ENCODE measurements around the gene WDR46.

Gene WDR46, protein sequence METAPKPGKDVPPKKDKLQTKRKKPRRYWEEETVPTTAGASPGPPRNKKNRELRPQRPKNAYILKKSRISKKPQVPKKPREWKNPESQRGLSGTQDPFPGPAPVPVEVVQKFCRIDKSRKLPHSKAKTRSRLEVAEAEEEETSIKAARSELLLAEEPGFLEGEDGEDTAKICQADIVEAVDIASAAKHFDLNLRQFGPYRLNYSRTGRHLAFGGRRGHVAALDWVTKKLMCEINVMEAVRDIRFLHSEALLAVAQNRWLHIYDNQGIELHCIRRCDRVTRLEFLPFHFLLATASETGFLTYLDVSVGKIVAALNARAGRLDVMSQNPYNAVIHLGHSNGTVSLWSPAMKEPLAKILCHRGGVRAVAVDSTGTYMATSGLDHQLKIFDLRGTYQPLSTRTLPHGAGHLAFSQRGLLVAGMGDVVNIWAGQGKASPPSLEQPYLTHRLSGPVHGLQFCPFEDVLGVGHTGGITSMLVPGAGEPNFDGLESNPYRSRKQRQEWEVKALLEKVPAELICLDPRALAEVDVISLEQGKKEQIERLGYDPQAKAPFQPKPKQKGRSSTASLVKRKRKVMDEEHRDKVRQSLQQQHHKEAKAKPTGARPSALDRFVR

DNA sequence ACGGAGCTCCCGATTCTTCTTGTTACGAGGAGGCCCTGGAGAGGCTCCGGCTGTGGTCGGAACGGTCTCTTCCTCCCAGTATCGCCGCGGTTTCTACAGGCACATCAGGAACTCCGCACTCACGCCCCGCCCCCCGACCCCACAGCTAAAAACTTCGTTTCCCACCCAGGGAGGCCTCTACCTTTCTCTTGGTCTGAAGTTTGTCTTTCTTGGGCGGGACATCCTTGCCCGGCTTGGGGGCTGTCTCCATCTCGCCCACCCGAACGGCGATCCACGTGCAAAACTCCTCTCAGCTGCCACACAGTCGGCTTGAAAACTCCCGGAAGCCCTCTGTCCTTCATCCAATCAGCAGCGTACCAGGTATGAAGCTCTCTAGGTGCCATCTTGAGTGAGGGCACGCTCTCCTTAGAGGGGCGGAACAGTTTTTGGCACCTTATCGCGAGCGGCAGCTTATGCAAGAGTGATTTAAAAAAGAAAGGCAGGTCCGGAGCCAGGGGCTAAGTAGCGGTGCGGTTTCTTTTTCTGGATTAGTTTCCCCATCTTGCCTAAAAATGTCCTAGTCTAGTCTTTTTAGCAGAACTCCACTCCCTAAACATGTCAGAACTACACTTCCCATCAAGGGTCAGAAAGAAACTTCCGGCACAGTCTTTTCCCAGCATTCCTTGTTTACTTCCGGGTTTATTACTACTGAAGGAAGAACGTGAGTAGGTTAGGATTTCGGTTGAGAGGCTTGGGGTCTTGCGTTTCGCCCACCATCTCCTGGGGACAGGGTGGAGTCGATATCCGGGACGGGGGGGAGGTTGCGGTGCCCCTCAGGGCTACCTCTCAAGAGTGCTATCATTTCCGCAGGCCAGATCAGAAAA lies at the start of gene WDR46, which contains the start of gene PFDN6:
WDR46 (minus strand) TSS at position 319 of the 863 bp plus-strand sequence; CDS start at position 250, 69 bp downstream.
PFDN6 (plus strand) TSS at position 681 of the 863 bp plus-strand sequence. CDS start 256 bp downstream, outside the sequence.
- DNase-seq, result peak; percentile 87

DNA sequence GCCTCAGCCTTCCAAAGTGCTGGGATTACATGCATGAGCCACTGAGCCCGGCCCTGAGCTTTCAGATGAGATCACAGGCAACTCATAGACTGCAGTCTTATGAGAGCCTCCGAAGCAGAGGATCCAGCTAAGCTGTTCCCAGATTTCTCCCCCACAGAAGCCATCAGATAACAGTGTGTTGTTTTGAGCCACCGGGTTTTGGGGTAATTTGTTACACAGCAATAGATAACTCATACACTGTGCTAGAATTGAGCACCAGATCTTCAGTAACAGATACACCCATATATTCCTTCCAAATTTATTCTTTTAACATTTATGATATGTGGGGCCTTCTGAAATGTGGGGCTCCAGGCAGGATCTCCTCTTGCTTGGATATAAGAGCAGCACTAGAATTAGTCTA lies 47.5 kb upstream of the WDR46 start:
- DNase-seq, result no peak

DNA sequence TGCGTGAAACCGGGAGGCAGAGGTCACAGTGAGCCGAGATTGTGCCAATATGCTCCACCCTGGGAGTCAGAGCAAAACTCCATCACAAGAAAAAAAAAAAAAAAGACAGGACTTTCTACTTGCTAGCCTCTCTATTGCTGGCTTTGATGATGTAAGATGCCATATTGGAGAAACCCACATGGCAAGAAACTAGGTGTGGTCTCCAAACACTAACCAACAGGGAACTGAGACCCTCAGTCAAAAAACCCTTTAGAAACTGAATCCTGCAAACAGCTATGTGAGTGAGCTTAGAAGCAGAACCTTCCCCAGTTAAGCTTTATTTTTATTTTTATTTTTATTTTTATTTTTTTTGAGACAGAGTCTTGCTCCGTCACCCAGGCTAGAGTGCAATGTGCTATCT lies 46.9 kb upstream of the WDR46 start:
- DNase-seq, result no peak

DNA sequence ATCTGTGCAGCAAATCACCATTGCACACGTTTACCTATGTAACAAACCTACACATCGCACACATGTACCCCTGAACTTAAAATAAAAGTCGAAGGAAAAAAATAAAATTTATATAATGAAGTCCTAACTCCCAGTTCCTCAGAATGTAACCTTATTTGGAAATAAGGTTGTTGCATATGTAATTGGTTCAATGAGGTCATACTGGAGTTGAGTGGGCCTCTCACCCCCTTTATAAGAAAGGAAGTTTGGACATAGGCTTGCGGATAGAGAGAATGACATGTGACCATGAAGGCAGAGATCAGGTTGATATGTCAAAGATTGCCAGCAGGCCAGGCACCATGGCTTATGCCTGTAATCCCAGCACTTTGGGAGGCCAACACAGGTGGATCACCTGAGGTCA lies 44.6 kb upstream of the WDR46 start:
- DNase-seq, result no peak

DNA sequence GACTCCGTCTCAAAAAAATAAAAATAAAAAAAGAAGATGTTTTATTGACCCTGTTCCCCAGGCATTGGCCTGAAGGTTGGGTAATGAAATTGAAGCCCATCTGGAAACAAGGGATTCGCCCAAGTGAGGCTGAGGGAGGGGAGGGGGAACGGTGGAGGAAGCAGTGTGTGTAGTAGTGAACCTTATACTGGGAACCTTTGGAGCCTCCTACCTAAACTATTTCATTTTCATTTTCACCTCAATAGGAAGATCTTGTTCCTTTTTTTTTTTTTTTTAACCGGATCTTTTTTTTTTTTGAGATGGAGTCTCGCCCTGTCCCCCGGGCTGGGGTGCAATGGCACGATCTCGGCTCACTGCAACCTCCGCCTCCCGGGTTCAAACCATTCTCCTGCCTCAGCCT lies 41.7 kb upstream of the WDR46 start:
- DNase-seq, result no peak

DNA sequence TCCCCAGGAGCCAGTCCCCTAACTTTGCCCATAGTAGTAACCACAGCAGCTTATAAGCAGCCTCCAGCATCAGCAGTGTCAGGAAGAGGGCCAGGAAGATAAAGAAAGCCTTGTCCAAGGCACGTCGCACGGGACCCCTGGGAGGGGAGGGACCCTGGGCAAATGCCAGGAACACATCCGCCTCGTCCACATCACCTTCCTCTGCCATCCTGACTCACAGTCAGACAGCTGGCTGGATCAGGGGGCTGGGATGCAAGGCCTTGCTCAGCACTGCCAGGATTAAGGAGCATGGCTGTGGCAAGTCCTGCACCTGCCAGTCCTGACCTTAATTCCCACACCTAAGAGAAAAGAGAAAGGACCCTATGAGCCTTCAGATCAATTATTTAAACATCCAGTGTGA lies 40.0 kb upstream of the WDR46 start:
- no peak for DNase-seq

DNA sequence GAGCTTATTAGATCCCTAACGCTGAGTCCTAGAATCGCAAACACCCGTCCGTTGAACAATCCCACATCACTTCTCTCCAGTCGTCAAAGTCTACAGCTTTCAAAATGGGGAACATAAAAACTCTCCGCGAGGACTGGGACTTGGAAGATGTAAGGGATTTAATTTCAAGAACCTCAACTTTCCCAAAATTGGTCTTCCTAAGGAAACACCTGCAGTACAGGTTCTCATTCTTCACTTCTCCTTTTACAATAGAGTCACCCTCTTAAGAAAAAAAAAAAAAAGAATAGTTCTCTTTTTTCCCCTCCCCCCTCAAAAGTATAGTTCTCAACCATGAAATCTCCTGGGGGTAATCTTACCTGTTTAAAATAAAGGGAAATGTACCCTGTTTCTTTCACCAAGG lies 35.1 kb upstream of the WDR46 start:
- DNase-seq, result no peak

DNA sequence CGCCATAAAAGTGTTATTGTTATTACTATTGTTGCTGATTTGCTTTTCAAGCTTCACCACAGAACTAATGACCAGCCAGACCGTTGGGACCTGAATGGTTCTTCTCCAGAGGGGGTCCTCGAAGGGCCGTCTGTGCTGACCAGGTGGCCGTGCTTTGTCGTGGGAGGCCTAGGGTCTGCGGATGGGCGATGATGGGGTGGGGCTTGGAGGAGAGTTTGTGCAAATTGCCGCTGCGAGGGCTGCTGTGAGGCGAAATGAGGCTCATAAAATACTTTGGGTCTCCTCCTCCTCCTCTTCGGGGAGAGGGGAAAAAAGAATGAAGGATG lies 34.5 kb upstream of the WDR46 start:
- no peak for DNase-seq

DNA sequence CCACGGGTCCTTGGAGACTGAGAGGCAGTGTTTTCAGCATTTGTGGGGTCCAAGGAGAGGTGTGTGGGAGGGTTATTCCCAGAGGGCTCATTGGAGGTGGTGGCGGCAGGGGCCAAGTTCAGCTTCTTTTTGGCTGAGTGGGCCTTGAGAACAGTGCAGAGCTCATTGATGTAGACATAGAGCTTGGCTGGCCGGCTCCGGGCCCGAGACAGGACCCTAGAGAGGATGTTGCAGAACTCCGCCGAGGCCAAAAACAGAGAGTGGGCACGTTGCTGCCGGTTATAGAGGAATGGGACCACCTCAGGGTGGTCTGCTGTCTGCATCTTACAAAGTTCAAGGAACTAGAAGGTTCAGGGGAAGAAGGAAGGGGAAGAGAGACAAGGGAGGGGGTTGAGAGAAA lies 32.2 kb upstream of the WDR46 start:
- no peak for DNase-seq

DNA sequence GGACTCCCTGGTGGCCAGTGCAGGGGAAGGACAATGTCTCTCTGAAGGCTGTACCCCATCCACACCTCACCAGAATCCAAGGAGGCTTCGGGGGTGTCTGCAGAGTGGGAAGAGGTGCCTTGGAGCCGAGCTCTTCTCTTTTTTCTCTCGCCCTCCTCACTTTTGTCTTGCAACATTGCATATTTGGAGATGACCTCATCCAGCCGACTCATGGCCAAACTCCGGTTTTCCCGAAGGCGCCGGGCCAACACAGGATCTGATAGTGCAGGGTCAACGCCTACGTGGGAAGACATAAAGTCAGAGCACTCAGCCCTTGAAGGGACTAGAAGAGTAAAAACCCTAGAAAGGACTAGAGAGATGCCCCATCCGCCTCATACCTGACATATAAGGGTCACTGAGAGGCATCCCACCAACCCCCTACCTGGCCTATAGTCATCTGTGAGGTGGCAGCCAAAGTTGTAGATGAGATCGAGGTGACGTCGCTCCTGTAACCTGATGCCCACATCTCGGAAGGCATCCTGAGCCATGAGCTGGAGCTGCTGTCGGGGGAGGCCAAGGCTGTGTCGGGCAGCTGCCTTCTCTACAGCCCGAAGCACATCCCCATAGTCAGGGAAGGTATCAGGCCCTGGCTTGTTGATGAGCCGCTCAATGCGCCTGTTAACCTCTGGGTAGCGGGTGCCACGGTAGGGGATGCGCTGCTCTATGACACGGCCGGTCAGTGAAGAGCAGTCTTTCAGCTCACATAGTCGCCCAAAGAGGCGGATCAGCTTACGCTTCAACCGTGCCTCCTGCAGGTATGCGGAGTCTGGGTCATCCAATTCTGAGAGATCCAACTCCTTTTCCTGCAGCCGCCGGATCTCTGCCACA lies 31.5 kb upstream of the WDR46 start:
- DNase-seq, result no peak

DNA sequence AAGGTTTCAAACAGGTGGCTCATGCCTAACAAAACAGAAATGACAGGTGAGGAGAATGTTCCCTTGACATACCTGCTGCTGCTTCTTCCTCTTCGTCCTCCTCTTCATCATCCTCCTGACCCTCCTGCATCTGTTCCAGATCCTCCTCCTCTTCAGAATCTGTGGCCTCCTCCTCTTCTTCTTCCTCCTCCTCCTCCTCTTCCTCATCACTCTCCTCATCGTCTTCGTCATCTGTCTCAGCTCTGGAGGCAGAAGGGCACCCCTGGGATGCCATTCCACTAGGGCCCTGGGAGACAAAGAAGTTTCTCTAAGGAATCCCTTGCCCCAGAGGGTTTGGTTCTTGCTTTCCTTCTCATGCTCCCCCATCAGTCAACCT lies 30.9 kb upstream of the WDR46 start:
- no peak for DNase-seq

DNA sequence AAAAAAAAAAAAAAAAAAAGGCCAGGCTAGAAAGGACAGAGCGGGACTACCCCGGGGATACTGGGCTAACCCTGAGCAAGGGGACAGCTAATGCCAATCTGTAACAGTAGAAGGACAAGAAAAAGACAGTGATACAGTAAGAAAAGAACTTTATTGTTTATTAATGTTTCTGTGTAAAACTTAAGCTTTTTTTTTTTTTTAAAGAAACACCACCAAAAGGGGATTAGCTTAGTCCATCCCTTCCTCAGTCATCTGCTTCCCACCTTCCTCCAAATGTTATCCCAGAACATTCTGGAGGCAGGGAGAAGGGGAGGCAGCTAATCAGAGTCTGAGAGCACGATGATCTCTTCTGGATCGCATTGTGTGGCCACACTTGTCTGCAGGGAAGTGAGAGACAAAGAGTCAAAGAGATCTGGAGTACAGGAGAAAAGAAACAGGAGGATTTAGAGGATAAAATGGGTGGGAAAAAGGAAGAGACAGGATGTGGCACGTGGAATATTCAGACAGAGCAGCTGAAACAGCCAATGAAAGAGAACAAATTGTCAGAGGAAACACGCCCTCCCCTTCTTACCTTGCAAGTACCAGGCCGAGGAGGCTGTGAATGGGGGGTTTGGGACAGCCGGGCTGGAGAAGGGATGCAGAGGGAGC lies 29.5 kb upstream of the WDR46 start:
- DNase-seq, result no peak

DNA sequence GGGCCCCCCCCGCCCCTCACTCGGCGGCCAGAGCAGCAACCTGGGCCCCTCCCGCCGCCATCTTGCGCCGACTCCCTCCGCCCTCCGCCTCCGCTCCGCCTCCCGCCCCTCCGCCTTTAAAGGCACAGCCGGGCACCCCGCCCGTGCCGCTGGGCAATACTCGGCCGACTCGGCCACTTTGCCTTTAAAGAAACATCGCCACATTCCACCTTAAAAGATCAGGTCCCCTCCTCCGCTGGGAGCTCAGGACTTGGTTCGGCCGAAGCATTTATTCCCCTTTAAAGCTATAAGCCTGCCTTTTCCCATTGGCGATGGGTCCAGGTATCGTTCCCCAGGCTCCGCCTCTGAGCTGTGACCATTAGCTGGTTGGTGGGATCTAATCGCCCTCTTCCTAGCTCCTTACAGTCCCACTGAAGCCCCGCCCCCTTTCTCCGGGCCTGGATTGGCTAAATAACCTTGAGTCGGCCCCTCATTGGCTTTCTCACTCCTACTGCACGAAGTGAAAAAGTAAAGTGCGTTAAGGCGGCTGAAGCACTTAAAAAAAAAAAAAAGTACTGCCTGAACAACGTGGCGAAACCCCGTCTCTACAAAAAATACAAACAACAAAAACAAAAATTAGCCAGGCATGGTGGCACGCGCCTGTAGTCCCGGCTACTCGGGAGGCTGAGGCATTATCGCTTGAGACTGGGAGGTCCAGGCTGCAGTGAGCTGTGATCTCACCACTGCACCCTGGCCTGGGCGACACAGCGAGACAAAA lies 28.8 kb upstream of the WDR46 start, which contains the start of gene ZBTB22:
ZBTB22 (minus strand) TSS at position 76 of the 757 bp plus-strand sequence. CDS start 828 bp downstream, outside the sequence.
- peak; percentile 89 for DNase-seq

DNA sequence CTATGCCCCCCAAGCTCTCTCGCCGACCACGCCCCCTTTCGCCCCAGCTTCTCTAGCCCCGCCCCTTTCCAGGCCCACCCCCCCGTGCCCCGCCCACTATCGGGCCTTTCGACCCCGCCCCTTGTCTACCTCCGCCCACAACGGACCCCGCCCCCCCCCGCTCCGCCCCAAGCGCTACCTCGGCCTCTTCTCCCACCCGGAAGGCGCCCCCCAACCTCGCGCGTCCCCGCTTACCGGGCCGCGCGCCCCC lies 28.3 kb upstream of the WDR46 start:
- DNase-seq, result no peak

DNA sequence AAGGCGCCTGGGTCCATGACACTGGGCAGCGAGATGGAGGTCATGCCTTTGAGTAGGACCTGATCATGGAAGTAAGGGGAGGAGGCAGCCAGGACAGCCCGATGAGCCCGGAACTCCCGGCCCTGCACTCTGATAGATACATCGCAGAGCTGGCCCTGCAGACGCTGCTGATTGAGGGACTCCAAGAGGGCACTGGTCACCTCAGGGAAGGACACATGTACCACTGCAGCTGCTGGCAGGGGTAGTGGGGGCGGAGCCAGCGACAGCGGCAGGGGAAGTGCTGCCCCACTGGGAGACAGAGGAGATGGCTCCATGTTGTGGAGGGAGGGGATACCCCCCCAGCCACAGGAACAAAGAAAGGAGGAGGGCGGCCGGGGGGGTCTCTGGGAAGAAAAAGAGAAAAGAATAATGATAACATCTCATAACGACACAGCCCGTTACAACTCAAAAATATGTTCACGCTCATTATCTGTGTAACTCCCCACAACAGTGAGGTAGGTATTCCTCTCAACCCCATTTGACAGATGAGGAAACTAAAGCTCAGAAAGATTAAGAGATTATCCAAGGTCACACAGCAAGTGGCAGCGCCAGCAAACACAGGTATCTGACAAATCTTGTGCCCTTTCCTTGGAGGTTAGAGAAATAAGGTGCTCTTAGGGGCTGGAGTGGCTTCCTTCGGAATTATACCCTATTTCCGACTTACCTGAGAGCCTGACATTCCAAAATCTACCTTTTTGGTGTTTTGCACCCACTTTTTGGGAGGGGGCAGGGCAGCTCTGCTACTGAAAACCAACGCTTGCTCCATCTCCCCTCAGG lies 27.8 kb upstream of the WDR46 start:
- no peak for DNase-seq

DNA sequence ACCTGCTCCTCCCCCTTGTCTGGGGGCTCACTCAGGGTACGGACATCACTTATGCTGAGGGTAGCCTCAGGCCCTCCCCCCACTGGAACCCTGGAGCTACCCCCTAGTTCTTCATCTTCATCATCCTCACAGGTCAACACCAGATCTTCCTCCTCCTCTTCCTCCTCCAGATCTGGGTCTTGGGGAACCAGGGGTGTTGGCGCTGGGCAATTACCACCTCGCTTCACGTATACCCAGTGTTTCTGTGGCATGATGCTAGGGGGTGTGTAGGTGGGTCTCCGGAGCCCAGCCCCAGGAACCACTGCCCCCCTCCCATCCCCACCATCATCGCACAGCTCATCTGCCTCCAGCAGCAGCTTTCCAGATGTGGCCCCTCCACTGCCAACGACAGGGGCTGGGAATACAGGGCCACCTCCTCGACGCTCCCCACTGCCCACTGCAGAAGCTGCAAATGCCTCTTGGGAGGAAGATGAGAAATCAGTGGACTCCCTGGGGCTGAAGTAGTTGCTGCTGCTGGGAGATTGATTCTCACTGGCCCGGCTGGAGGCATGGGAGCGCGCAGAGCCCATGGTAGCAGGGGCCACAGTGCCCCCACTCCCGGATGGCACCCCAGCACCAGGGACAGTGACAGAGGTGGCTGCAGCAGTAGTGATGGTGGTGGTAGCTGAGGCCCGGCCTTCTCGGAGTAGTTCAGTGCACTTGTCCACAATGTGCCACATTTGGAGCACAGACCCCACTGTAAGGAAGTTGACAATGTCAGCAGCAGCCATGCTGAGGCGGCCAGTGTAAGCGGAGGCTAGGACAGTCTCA lies 27.0 kb upstream of the WDR46 start:
- DNase-seq, result no peak

DNA sequence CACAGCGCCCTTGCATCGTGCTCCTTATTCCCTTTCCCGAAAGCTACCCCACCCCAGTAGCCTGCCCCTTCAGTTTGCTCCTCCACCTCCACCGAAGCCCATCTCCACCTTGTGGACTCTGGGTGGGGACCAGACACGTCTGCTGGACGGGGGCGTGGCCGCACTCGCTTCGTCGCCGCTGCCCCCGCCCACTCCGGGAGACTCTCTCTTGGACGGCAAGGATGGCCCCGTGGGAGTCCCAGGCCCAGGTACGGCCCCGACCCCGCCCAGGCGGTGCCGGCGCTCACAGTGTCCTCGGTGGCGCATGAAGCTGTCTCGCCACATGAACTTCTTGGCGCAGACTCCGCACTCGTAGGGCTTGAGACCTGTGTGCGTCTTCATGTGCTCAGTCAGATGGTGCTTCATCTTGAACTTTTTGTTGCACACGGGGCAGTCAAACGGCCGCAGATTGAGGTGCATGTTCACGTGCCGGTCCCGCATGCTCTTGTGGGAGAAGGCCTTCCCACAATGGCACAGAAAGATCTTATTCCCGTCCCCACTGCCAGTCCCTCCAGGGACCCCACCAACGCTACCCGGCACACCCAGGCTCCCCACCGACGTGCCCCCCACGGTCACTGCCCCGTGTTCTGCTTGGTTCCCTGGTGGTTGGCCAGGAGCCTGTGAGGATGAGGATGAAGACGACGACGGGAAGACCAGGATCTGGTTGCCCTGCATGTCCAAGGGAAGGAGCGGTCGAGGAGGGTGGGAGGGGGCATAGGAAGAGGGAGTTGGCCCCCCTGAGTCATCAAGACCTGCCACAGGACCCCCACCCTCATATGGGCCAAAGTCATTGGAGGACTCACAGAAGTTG lies 26.1 kb upstream of the WDR46 start:
- DNase-seq, result peak; percentile 31

DNA sequence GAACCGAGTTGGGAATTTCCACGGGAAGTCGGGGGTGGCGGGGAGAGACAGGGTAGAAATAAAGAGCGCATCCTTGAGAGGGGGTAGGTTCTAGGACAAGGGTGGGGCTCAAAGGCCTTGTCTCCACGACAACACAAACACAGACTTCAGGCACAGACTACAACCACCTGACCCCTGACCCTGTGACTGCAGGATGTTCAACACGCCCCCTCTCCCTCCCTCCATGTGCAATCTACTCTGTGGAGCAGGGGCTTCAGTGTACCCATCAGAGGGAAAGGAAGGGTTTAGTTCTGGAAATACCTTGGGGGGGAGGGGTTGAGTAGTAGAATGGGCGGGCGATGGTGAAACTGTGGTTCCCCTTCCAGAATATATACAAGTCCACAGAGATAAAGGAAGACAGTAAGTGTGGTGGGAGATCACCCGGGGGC lies 25.5 kb upstream of the WDR46 start:
- DNase-seq, result no peak
